OCI-LY1 (cell line): ENCODE measurements around the gene RPL22L1.

Experiments
- H2AFZ ChIP-seq: fragments of 200-600 bp; sonication (generic), shearing (Covaris generic); 2 replicates; pipeline ENCODE4 v1.6.0; 2014; ENCODE audit warnings: antibody characterized with exemption, mild to moderate bottlenecking, low read length
- H3F3A ChIP-seq: fragments of 200-600 bp; sonication (generic), shearing (Covaris generic); 2 replicates; pipeline ENCODE4 v1.6.0; 2014; ENCODE audit warnings: mild to moderate bottlenecking, antibody characterized with exemption, low read length, moderate library complexity; ENCODE audit not compliant: insufficient read depth
- H3K27ac ChIP-seq: fragments of 200-600 bp; sonication (generic); 2 replicates; pipeline ENCODE4 v1.5.1; 2014; ENCODE audit warnings: low read length, mixed run types, mild to moderate bottlenecking, low read depth; ENCODE audit not compliant: poor library complexity, severe bottlenecking
- H3K27me3 ChIP-seq: fragments of 200-600 bp; sonication (generic); 2 replicates; pipeline ENCODE4 v1.6.0; 2014; ENCODE audit warnings: antibody characterized with exemption, mild to moderate bottlenecking, low read length, moderate library complexity; ENCODE audit not compliant: insufficient read depth
- H3K36me3 ChIP-seq: fragments of 200-600 bp; sonication (generic); 2 replicates; pipeline ENCODE4 v1.6.1; 2014; ENCODE audit warnings: mild to moderate bottlenecking, antibody characterized with exemption, low read length, moderate library complexity, mixed read lengths; ENCODE audit not compliant: insufficient read depth
- H3K4me1 ChIP-seq: fragments of 200-600 bp; sonication (generic); 2 replicates; pipeline ENCODE4 v1.5.1; 2014; ENCODE audit warnings: mild to moderate bottlenecking, low read length, moderate library complexity; ENCODE audit not compliant: insufficient read depth, severe bottlenecking
- H3K4me2 ChIP-seq: fragments of 200-600 bp; sonication (generic), shearing (Covaris generic); 2 replicates; pipeline ENCODE4 v1.6.1; 2014; ENCODE audit warnings: low read length
- H3K4me3 ChIP-seq: fragments of 200-600 bp; sonication (generic); 2 replicates; pipeline ENCODE4 v1.5.1; 2014; ENCODE audit warnings: low read length, low read depth, mild to moderate bottlenecking, mixed read lengths; ENCODE audit not compliant: poor library complexity, severe bottlenecking
- H3K79me2 ChIP-seq: fragments of 200-600 bp; shearing (Covaris generic); 2 replicates; pipeline ENCODE4 v1.6.1; 2016; ENCODE audit warnings: mixed run types, low read length, mixed read lengths; ENCODE audit not compliant: insufficient read depth
- H3K9ac ChIP-seq: fragments of 200-600 bp; sonication (generic), shearing (Covaris generic); 2 replicates; pipeline ENCODE4 v1.6.1; 2014; ENCODE audit warnings: mild to moderate bottlenecking, low read length, mixed read lengths
- H3K9me2 ChIP-seq: fragments of 200-600 bp; sonication (generic), shearing (Covaris generic); 2 replicates; pipeline ENCODE4 v1.6.1; 2014; ENCODE audit warnings: low read depth, mild to moderate bottlenecking, low read length, mixed read lengths
- H3K9me3 ChIP-seq: fragments of 200-600 bp; shearing (Covaris generic); 2 replicates; pipeline ENCODE4 v1.6.1; 2014; ENCODE audit warnings: low read length, mixed read lengths
- H4K20me1 ChIP-seq: fragments of 200-600 bp; sonication (generic), shearing (Covaris generic); 2 replicates; pipeline ENCODE4 v1.6.0; 2016; ENCODE audit warnings: mild to moderate bottlenecking, low read length; ENCODE audit not compliant: insufficient read depth
- CTCF ChIP-seq: fragments of 200-600 bp; sonication (generic), shearing (Covaris generic); IDR thresholded peaks from 2 replicates; pipeline ENCODE4 v1.5.1; 2017; ENCODE audit warnings: mild to moderate bottlenecking, antibody characterized with exemption, low read length, moderate library complexity, mixed read lengths
- EZH2 ChIP-seq: fragments of 200-600 bp; sonication (generic), shearing (Covaris generic); IDR thresholded peaks from 2 replicates; pipeline ENCODE4 v1.8.0; 2017; ENCODE audit warnings: borderline replicate concordance, mixed run types, mild to moderate bottlenecking, antibody characterized with exemption, low read length, moderate library complexity, mixed read lengths

RPL22L1 gene

GRCh38 chr3:170869645-170870593, at the start of gene RPL22L1:
Gene RPL22L1 (minus strand): TSS chr3:170870195. CDS start chr3:170870167, 28 bp downstream.
- Histone ChIP-seq H2AFZ (peak within 1 kb of the TSS; percentile 80), H3K36me3 (peaks cover 47% of the 10 kb centered on the region), H3K79me2 (peaks cover 21% of the 10 kb centered on the region), H3K4me1 (peaks cover 27% of the 10 kb centered on the region), H3K9me3 (no peaks in the 10 kb centered on the region), H3K9me2 (no peaks in the 10 kb centered on the region), H3F3A (peaks cover 7% of the 10 kb centered on the region; the same call in 1 of the 2 replicates), H3K27me3 (no peaks in the 10 kb centered on the region), H3K4me2 (peak within 1 kb of the TSS; percentile 81), H3K9ac (peak within 1 kb of the TSS; percentile 85), H4K20me1 (no peaks in the 10 kb centered on the region), H3K27ac (peak within 1 kb of the TSS; percentile 88), H3K4me3 (peak within 1 kb of the TSS; percentile 81)
- no peak for TF ChIP-seq EZH2
- peak; percentile 21; the same call in 1 of the 2 replicates for TF ChIP-seq CTCF

- Histone ChIP-seq H3K4me3 (no peak overlapping the region), H3K9me2 (no peaks in the 10 kb centered on the region), H3F3A (no peaks in the 10 kb centered on the region), H2AFZ (no peak overlapping the region), H3K79me2 (no peaks in the 10 kb centered on the region), H3K27me3 (no peaks in the 10 kb centered on the region), H3K4me2 (no peak overlapping the region), H3K9ac (no peak overlapping the region), H3K9me3 (peaks cover 9% of the 10 kb centered on the region; the same call in 1 of the 2 replicates), H3K4me1 (no peaks in the 10 kb centered on the region), H4K20me1 (no peaks in the 10 kb centered on the region), H3K27ac (no peak overlapping the region), H3K36me3 (no peaks in the 10 kb centered on the region)
- TF ChIP-seq CTCF (no peak), EZH2 (no peak)
These were observed 48.7 kb upstream of the RPL22L1 start for GRCh38 chr3:170918715-170919114.

- H3K4me1 ChIP-seq: no peaks in the 10 kb centered on the region
- no peaks in the 10 kb centered on the region for H3K27me3 ChIP-seq
- H3K4me2 ChIP-seq: no peak overlapping the region
- no peak overlapping the region for H2AFZ ChIP-seq
- H4K20me1 ChIP-seq: no peaks in the 10 kb centered on the region
- no peak for TF ChIP-seq EZH2
- no peak for TF ChIP-seq CTCF
- no peaks in the 10 kb centered on the region for H3K79me2 ChIP-seq
- H3K9me3 ChIP-seq: peaks cover 5% of the 10 kb centered on the region; the same call in 1 of the 2 replicates
- no peaks in the 10 kb centered on the region for H3F3A ChIP-seq
- H3K4me3 ChIP-seq: no peak overlapping the region
- no peaks in the 10 kb centered on the region for H3K9me2 ChIP-seq
- H3K9ac ChIP-seq: no peak overlapping the region
- no peak overlapping the region for H3K27ac ChIP-seq
- no peaks in the 10 kb centered on the region for H3K36me3 ChIP-seq
These were observed 44.7 kb upstream of the RPL22L1 start for GRCh38 chr3:170914690-170915089.
